ENCODE results near the gene MRPL52. TPM values are rescaled to one million over a fixed set of nuclear protein-coding genes. Genes with fewer than 3 reads are reported as not detected.
A peak's percentile ranks its signal among the peaks of the same experiment; 100 is the strongest.

The MRPL52 gene
- total and polyA plus RNA-seq, 8 donors: 29.1 to 85.0 (median 45.8) TPM

- Histone ChIP-seq H3K9me3 (no peaks in the 10 kb centered on the region), H3K36me3 (peaks cover 1 to 9% (median 2%) of the 10 kb centered on the region in 3 donors), H3K27me3 (no peaks in the 10 kb centered on the region), H3K4me3 (no peak overlapping the region), H3K4me1 (peaks cover 0 to 5% (median 3%) of the 10 kb centered on the region in 3 donors), H3K27ac (no peak overlapping the region)
- 19 to 24% methylated on average over 6 of the region's 6 CpGs for WGBS, 2 donors
- peak; percentile 38 to 56 (median 42) for ATAC-seq
- intact Hi-C loops (cut with DNase I): no loop called here
- TF ChIP-seq CTCF (IDR thresholded peaks at IDR 0.05): no peak
- DNase-seq: peak in 4 of 6 donors; percentile 51 to 68 (median 66)
- FAIRE-seq: no peak
Observed at GRCh38 chr14:22882529-22883172, 53.0 kb downstream of the MRPL52 start.

GRCh38 chr14:22883173-22883976 is 53.7 kb downstream of the MRPL52 start, which contains the start of gene REM2:
Gene REM2, plus strand, starts transcription at chr14:22883222. Its CDS starts 66 bp downstream, at chr14:22883288.
- Histone ChIP-seq H3K4me3 (no peak within 1 kb of the TSS), H3K27ac (no peak within 1 kb of the TSS), H3K27me3 (no peaks in the 10 kb centered on the region), H3K4me1 (peaks cover 0 to 11% (median 5%) of the 10 kb centered on the region in 3 donors), H3K9me3 (no peaks in the 10 kb centered on the region), H3K36me3 (peaks cover 0 to 2% (median 0%) of the 10 kb centered on the region in 3 donors)
- ATAC-seq (no peak), FAIRE-seq (no peak), DNase-seq (peak in 2 of 6 donors; percentile 36 to 40)
- TF ChIP-seq CTCF (IDR thresholded peaks at IDR 0.05): no peak
- intact Hi-C loops (cut with DNase I): no loop called here
- WGBS, 2 donors: 17 to 27% methylated on average over 14 to 15 of the region's 15 CpGs

GRCh38 chr14:22884076-22884737 is 54.5 kb downstream of the MRPL52 start:
- Histone ChIP-seq H3K4me3 (no peak overlapping the region), H3K27ac (no peak overlapping the region), H3K4me1 (peaks cover 0 to 11% (median 5%) of the 10 kb centered on the region in 3 donors), H3K36me3 (no peaks in the 10 kb centered on the region), H3K27me3 (no peaks in the 10 kb centered on the region), H3K9me3 (no peaks in the 10 kb centered on the region)
- no peak for TF ChIP-seq CTCF (IDR thresholded peaks at IDR 0.05)
- intact Hi-C loops (cut with DNase I): no loop called here
- WGBS, 2 donors: 87 to 92% methylated on average over 7 of the region's 7 CpGs
- DNase-seq: no peak
- ATAC-seq: no peak
- no peak for FAIRE-seq

Other genes with a start within 250 kb of the MRPL52 start
- 100 to 1,000 TPM in 1 of 6 donors, 10 to 100 TPM in 5; 63.3 to 119 (median 85.2) TPM for gene DAD1, start 240.7 kb upstream of the MRPL52 start, total RNA-seq
- 100 to 1,000 TPM in 1 of 2 donors, 10 to 100 TPM in 1; 58.2 to 178 TPM for gene DAD1, start 240.7 kb upstream of the MRPL52 start, polyA plus RNA-seq
- 10 to 100 TPM in 3 of 6 donors, 1 to 10 TPM in 3; 7.6 to 25.9 (median 11.8) TPM for gene ABHD4, start 231.6 kb upstream of the MRPL52 start, total RNA-seq
- 10 to 100 TPM in 1 of 2 donors, 1 to 10 TPM in 1; 8.2 to 14.7 TPM for gene ABHD4, start 231.6 kb upstream of the MRPL52 start, polyA plus RNA-seq
- gene OR6J1, start 185.5 kb upstream of the MRPL52 start, total RNA-seq: under 1 TPM in 1 of 6 donors, not detected in 5; 0.03 TPM
- gene OR6J1, start 185.5 kb upstream of the MRPL52 start, polyA plus RNA-seq: under 1 TPM in 1 of 2 donors, not detected in 1; 0.05 TPM
- gene OXA1L, start 63.2 kb upstream of the MRPL52 start, total RNA-seq: 10 to 100 TPM; 48.1 to 76.2 (median 53.2) TPM
- 10 to 100 TPM; 56.7 to 91.2 TPM for gene OXA1L, start 63.2 kb upstream of the MRPL52 start, polyA plus RNA-seq
- gene SLC7A7, start 14.5 kb upstream of the MRPL52 start, total RNA-seq: 10 to 100 TPM in 1 of 6 donors, 1 to 10 TPM in 5; 2.9 to 13.1 (median 5.7) TPM
- 1 to 10 TPM; 4.9 to 9.9 TPM for gene SLC7A7, start 14.5 kb upstream of the MRPL52 start, polyA plus RNA-seq
- 100 to 1,000 TPM in 1 of 6 donors, 10 to 100 TPM in 5; 21.5 to 146 (median 34.0) TPM for gene MMP14, start 6.7 kb downstream of the MRPL52 start, total RNA-seq
- 10 to 100 TPM; 18.7 to 61.8 TPM for gene MMP14, start 6.7 kb downstream of the MRPL52 start, polyA plus RNA-seq
- 10 to 100 TPM; 49.5 to 86.2 (median 52.5) TPM for gene LRP10, start 41.9 kb downstream of the MRPL52 start, total RNA-seq
- 10 to 100 TPM; 14.7 to 22.7 TPM for gene LRP10, start 41.9 kb downstream of the MRPL52 start, polyA plus RNA-seq
- gene REM2, start 53.3 kb downstream of the MRPL52 start, total RNA-seq: under 1 TPM in 5 of 6 donors, not detected in 1; 0.16 to 0.41 (median 0.28) TPM
- 1 to 10 TPM in 1 of 2 donors, under 1 TPM in 1; 0.72 to 2.5 TPM for gene REM2, start 53.3 kb downstream of the MRPL52 start, polyA plus RNA-seq
- gene RBM23, start 89.3 kb downstream of the MRPL52 start, total RNA-seq: 10 to 100 TPM; 20.9 to 39.4 (median 30.6) TPM
- 10 to 100 TPM; 30.4 to 58.6 TPM for gene RBM23, start 89.3 kb downstream of the MRPL52 start, polyA plus RNA-seq
- 10 to 100 TPM; 16.3 to 31.8 (median 29.2) TPM for gene PRMT5, start 99.5 kb downstream of the MRPL52 start, total RNA-seq
- gene PRMT5, start 99.5 kb downstream of the MRPL52 start, polyA plus RNA-seq: 10 to 100 TPM; 15.6 to 27.5 TPM
- 10 to 100 TPM; 18.4 to 31.8 (median 23.4) TPM for gene HAUS4, start 127.2 kb downstream of the MRPL52 start, total RNA-seq
- 10 to 100 TPM; 13.6 to 17.0 TPM for gene HAUS4, start 127.2 kb downstream of the MRPL52 start, polyA plus RNA-seq
- 10 to 100 TPM in 2 of 6 donors, 1 to 10 TPM in 4; 5.4 to 17.8 (median 9.1) TPM for gene AJUBA, start 152.7 kb downstream of the MRPL52 start, total RNA-seq
- gene AJUBA, start 152.7 kb downstream of the MRPL52 start, polyA plus RNA-seq: 1 to 10 TPM; 6.3 to 9.5 TPM
- gene C14orf93, start 180.3 kb downstream of the MRPL52 start, total RNA-seq: 1 to 10 TPM; 4.3 to 7.5 (median 5.4) TPM
- 10 to 100 TPM in 1 of 2 donors, 1 to 10 TPM in 1; 8.3 to 11.3 TPM for gene C14orf93, start 180.3 kb downstream of the MRPL52 start, polyA plus RNA-seq
- 10 to 100 TPM; 29.6 to 50.4 (median 45.9) TPM for gene PSMB5, start 205.0 kb downstream of the MRPL52 start, total RNA-seq
- 10 to 100 TPM; 31.8 to 62.9 TPM for gene PSMB5, start 205.0 kb downstream of the MRPL52 start, polyA plus RNA-seq
- gene PSMB11, start 212.3 kb downstream of the MRPL52 start, total RNA-seq: not detected
- under 1 TPM in 1 of 2 donors, not detected in 1; 0.05 TPM for gene PSMB11, start 212.3 kb downstream of the MRPL52 start, polyA plus RNA-seq
- gene CDH24, start 227.6 kb downstream of the MRPL52 start, total RNA-seq: 1 to 10 TPM in 5 of 6 donors, under 1 TPM in 1; 0.91 to 3.4 (median 1.3) TPM
- 10 to 100 TPM in 1 of 2 donors, 1 to 10 TPM in 1; 9.6 to 11.8 TPM for gene CDH24, start 227.6 kb downstream of the MRPL52 start, polyA plus RNA-seq

All from pancreas (tissue), 10 donors.